Transverse colon (tissue), 4 donors: ENCODE measurements around the gene PAPOLG.

Source experiments
- EP300 ChIP-seq: sonication (generic); formaldehyde crosslinking; IDR thresholded peaks from one replicate; pipeline ENCODE4 v1.6.1; 2017; ENCODE audit warnings: antibody characterized with exemption, low read depth
- POLR2A ChIP-seq: fragments of 450-650 bp; IDR thresholded peaks from one replicate; pipeline ENCODE4 v1.6.1; 2016; ENCODE audit warnings: antibody characterized with exemption, mild to moderate bottlenecking, moderate library complexity
- POLR2AphosphoS5 ChIP-seq, 3 donors: sonication (generic); formaldehyde crosslinking; IDR thresholded peaks; one replicate each; pipeline ENCODE4 v1.6.1; 2016; ENCODE audit warnings: antibody characterized with exemption in 3 of 3
- TF ChIP-seq, protein P1 (sequence below), 5 experiments: fragments of 200-600 bp in 3 of 5; fragments of 450-650 bp in 2 of 5; sonication (generic) in 3 of 5; IDR thresholded peaks; 1 replicate in 2 of 5; 2 replicates in 3 of 5; pipeline ENCODE4 v1.5.1; 2016 to 2017; ENCODE audit warnings: antibody characterized with exemption in 5 of 5, inconsistent platforms in 3 of 5, mild to moderate bottlenecking in 2 of 5, moderate library complexity in 1 of 5

DNA sequence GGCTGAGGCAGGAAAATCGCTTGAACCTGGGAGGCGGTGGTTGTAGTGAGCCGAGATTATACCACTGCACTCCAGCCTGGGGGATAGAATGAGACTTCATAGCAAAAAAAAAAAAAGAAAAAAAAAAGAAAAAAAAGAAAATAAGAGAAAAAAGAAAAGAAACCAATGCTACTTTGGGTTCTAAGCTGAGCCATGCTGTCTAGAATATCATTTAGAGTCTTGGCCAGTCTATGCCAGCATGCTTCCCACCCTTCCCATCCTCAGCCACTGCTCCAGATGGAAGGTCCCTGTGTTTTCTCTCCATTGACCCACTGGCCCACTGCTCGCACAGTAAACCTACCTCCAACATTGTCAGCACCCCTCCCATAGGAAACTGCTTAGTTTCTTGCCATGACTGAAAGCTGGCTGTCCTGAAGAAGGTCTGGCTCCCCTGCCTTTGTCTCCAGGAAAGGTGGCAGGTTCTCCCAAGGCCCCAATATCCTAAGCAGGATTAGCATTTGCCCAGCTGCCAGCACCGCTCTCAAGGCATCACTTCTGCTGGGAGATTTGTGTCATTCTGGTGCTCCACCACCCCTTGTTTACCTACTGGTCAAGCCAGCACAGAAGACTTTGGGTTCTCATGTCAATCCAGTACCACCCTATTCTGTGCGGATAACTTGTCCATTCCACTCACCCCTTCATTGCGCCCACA lies 47.3 kb upstream of the PAPOLG start:
- TF ChIP-seq EP300 (no peak), POLR2A (no peak), POLR2AphosphoS5 (IDR thresholded peaks at IDR 0.05) (no peak)
- TF ChIP-seq, protein P1, sequence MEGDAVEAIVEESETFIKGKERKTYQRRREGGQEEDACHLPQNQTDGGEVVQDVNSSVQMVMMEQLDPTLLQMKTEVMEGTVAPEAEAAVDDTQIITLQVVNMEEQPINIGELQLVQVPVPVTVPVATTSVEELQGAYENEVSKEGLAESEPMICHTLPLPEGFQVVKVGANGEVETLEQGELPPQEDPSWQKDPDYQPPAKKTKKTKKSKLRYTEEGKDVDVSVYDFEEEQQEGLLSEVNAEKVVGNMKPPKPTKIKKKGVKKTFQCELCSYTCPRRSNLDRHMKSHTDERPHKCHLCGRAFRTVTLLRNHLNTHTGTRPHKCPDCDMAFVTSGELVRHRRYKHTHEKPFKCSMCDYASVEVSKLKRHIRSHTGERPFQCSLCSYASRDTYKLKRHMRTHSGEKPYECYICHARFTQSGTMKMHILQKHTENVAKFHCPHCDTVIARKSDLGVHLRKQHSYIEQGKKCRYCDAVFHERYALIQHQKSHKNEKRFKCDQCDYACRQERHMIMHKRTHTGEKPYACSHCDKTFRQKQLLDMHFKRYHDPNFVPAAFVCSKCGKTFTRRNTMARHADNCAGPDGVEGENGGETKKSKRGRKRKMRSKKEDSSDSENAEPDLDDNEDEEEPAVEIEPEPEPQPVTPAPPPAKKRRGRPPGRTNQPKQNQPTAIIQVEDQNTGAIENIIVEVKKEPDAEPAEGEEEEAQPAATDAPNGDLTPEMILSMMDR (IDR thresholded peaks at IDR 0.05) = no peak
